NCI-H146 treated with DMSO at 0.1 percent for 48 hours (cell line): ENCODE results near the gene SLCO2A1.

Source experiments
- DNase-seq: peaks from one replicate; lab custom pipeline; 2025; ENCODE audit not compliant: unreplicated experiment; lab: John Stamatoyannopoulos, UW

The SLCO2A1 gene

GRCh38 chr3:134061401-134061800, 31.7 kb upstream of the SLCO2A1 start:
- no peak for DNase-seq

- no peak for DNase-seq
Measured at GRCh38 chr3:134060561-134061385, 31.0 kb upstream of the SLCO2A1 start.

GRCh38 chr3:134059671-134060560, 30.2 kb upstream of the SLCO2A1 start:
- no peak for DNase-seq

GRCh38 chr3:134059035-134059601, 29.4 kb upstream of the SLCO2A1 start:
- no peak for DNase-seq

GRCh38 chr3:134057654-134058110, 28.0 kb upstream of the SLCO2A1 start:
- peak; percentile 9 for DNase-seq

- DNase-seq, result no peak
Measured at GRCh38 chr3:134057006-134057653, 27.4 kb upstream of the SLCO2A1 start.

- no peak for DNase-seq
Measured at GRCh38 chr3:134056464-134056891, 26.8 kb upstream of the SLCO2A1 start.

GRCh38 chr3:134055661-134056060, 25.9 kb upstream of the SLCO2A1 start:
- DNase-seq, result no peak

- no peak for DNase-seq
Measured at GRCh38 chr3:134054881-134055280, 25.2 kb upstream of the SLCO2A1 start.

- DNase-seq, result no peak
Measured at GRCh38 chr3:134054231-134054630, 24.5 kb upstream of the SLCO2A1 start.

GRCh38 chr3:134052370-134052769, 22.6 kb upstream of the SLCO2A1 start:
- DNase-seq, result no peak

- no peak for DNase-seq
Measured at GRCh38 chr3:134049676-134050075, 20.0 kb upstream of the SLCO2A1 start.

GRCh38 chr3:134048278-134048996, 18.7 kb upstream of the SLCO2A1 start:
- no peak for DNase-seq

GRCh38 chr3:134044459-134044858, 14.7 kb upstream of the SLCO2A1 start:
- DNase-seq, result no peak

- DNase-seq, result no peak
Measured at GRCh38 chr3:134040066-134040465, 10.3 kb upstream of the SLCO2A1 start.

- DNase-seq, result no peak
Measured at GRCh38 chr3:134039161-134039862, 9.6 kb upstream of the SLCO2A1 start.

- DNase-seq, result no peak
Measured at GRCh38 chr3:134038716-134039115, 9.0 kb upstream of the SLCO2A1 start.

GRCh38 chr3:134038071-134038491, 8.4 kb upstream of the SLCO2A1 start:
- no peak for DNase-seq

GRCh38 chr3:134037168-134037567, 7.4 kb upstream of the SLCO2A1 start:
- no peak for DNase-seq

GRCh38 chr3:134036291-134036690, 6.6 kb upstream of the SLCO2A1 start:
- DNase-seq, result no peak
